ENCODE measurements around the gene TMEM266.
"Not testable (repeated sequence)": the region's sequence is repeated elsewhere in the genome, so short reads cannot be mapped to it uniquely, and the experiment has no call there.

TMEM266 gene, protein sequence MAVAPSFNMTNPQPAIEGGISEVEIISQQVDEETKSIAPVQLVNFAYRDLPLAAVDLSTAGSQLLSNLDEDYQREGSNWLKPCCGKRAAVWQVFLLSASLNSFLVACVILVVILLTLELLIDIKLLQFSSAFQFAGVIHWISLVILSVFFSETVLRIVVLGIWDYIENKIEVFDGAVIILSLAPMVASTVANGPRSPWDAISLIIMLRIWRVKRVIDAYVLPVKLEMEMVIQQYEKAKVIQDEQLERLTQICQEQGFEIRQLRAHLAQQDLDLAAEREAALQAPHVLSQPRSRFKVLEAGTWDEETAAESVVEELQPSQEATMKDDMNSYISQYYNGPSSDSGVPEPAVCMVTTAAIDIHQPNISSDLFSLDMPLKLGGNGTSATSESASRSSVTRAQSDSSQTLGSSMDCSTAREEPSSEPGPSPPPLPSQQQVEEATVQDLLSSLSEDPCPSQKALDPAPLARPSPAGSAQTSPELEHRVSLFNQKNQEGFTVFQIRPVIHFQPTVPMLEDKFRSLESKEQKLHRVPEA

DNA sequence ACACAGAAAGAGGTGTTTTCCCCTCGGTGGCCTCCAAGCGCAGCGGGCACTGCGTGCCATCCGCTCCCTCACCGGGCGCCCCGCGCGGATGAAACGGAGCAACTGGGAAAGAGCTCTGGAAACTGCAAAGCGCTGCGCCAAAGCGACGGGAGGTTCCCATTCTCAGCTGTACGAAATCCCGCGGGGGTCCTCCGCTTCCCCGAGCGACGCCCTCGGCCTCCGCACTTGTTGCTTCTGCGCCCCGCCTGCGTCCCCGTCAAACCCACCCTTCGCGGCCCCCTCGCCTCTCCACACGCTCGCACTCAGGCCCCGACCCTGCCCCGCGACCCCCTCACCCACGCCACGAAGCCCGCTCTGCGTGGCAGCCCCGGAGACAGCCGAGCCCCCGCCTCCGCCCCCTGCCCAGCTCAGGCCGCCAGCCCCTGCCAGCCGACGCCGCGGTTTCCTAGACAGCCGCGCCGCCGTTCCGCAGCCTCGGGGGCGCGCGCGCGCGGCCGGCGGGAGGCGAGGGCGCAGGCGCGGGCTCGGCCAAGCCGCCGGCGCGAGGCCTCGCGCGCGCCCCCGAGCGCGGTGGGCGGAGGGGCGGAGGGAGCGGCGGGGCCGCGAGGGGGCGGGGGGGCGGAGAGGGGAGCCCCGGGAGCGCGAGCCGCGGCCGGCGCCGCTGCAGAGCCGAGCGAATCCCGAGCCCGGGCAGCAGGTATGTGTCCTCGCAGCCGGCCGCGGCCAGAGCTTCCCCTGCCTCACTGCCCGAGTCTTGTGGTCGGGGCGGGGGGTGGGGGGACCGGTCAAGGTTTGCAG lies at the start of gene TMEM266:
TMEM266 (plus strand) TSS at position 666 of the 798 bp plus-strand sequence. CDS start 74,279 bp downstream, outside the sequence.
- no peak for DNase-seq (ENCODE audit: low read depth in 2 of 2, low spot score in 1 of 2)

DNA sequence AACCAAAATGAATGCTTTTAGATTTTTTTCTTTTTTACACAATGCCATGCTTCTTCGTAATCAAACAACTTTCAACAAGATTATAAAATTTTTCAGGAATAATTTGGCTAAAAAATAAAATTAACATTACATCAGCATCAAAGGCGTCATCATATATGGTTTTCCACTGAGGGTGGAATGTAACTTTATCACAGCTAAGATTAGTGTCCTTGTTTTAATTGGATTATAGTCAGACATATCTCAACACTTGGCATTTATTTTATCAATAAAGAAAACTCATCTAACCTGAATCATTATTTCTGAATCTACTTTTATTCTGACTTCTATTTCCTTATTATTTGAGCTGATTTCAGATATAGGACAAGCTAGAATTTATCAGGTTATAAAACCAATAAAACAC lies 49.2 kb upstream of the TMEM266 start:
- no peak for DNase-seq (ENCODE audit: low read depth in 2 of 2, low spot score in 1 of 2)

DNA sequence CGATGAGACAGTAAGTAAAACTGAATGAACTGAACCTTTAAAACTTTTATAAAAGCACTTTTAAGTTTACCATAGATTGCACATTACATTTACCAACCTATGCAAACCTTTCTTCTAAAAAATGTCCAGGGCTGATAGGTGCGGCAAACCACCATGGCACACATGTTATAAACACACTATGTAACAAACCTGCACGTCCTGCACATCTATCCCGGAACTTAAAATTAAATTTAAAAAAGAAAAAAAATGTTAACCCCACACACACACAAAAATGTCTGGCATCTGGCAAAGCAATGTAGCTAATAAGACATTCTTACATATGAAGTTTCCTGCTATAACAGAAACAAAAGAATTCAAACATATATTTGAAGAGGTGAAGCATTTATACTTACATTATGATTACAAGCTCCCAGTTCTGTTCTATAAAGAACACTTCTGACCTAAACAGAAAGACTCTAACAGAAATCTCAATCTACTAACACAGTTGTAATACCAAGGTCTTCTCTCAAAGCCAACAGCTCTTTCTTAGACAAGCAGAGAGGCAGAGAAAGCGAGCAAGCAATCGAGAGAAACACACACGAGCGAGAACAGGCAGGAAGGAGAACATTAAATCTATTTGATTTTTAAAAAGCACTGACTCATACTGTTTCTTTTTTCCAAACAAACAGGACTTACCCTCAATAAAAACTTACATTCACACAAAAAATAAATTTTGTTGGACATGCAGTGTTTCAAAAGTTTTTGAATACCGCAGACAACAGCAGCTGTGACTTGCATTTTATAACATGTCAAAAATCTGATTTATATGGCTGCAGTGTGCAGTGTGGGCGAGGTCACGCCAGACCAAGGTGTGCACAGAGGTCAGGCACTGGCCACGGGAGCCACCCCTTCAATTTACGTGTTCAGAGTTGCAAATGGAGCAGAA lies 47.9 kb upstream of the TMEM266 start, which contains the start of gene NRG4:
NRG4 (minus strand) TSS at position 798 of the 925 bp plus-strand sequence. CDS start 1,194 bp downstream, outside the sequence.
- no peak for DNase-seq (ENCODE audit: low read depth in 2 of 2, low spot score in 1 of 2)

DNA sequence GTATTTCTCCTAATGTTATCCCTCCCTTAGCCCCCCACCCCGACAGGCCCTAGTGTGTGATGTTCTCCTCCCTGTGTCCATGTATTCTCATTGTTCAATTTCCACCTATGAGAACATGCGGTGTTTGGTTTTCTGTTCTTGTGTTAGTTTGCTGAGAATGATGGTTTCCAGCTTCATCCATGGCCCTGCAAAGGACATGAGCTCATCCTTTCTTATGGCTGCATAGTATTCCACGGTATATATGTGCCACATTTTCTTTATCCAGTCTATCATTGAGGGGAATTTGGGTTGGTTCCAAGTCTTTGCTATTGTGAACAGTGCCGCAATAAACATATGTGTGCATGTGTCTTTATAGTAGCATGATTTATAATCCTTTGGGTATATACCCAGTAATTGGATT lies 46.3 kb upstream of the TMEM266 start:
- not testable (repeated sequence) for DNase-seq (ENCODE audit: low read depth in 2 of 2, low spot score in 1 of 2)

DNA sequence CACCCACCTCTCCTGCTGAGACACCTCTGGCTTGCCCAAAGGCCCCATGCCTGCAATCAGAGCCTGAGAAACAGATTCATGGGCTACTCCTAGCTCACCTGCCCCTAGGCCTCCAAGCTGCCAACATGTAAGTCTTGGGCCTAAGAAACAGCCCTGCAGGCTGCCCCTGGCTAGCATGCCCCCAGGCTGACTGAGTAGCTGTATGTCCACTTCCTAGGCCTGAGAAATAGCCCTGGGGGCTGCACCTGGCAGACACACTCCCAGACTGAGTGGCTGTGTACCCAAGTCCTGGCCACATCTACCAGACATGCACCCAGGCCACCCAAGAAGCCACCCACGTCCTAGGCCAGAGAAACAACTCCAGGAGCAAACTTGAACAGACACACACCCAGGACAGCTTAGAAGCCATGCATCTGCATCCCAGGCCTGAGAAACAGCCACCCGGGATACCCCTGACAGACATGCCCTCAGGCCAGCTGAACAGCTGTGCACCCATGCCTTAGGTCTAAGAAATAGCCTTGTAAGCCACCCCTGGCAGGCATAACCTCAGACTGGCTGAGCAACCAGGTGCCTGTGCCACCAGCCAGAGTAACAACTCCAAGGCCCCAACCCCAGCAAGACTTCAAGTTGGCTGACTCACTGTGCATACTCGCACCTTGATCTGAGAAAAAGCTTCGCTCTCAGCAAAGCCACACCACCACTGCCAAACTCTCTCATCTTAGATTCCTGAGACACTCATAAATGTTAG lies 35.6 kb upstream of the TMEM266 start:
- DNase-seq (ENCODE audit: low read depth in 2 of 2, low spot score in 1 of 2): no peak

DNA sequence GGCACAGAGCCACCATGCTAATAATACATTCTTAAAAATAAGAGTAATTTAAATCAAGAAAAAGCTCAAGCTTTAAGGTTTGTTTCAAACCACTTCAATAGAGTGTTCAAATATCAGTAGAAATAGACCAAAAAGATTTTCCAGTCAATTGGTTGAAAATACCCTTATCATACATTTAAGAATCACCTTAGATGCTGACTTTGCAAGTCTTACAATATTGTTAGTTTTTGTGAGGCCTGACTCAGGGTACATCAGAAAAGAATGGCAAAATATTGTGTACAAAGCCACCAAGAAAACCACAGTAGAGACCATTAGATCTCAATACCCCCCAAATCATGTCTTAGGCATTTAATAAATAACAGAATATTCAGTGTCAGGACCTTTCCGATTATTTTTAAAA lies 27.7 kb upstream of the TMEM266 start:
- DNase-seq (ENCODE audit: low read depth in 2 of 2, low spot score in 1 of 2): no peak

DNA sequence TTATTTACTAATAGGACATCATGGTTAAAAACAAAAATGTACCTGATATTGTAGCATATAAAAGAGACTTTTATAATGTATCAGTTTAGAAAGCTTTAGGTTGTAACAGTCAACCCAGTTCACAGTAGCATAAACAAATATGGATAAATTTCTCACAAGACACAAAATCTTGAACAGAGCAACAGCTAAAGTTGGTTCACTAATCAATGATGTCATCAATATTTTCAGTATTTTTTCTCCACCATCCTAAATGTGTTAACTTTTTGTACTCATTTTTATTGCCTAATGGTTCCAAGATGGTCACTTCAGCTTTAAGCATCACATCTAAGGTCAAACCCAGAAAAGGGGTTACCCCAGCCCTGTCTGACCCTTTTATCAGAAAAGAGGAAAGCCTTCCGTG lies 26.3 kb upstream of the TMEM266 start:
- no peak for DNase-seq (ENCODE audit: low read depth in 2 of 2, low spot score in 1 of 2)

DNA sequence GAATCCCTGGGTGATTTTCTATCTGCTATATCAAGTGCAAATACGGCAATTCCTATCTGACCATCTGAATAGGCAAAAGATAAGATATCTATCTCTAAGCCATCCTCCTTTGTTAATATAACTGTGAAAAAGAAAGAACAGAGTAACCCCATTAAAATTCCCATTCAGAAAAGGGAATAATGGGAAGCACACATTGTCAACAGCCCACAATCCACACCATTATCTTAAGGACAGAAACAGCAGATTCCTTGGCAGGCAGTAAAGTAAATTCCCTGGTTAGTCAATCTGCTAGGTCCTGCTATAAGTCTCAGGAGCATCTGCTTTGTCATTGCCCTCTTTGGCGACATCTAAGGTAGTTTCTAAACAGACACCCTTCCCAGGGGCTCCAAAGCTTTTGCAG lies 25.7 kb upstream of the TMEM266 start:
- no peak for DNase-seq (ENCODE audit: low read depth in 2 of 2, low spot score in 1 of 2)

DNA sequence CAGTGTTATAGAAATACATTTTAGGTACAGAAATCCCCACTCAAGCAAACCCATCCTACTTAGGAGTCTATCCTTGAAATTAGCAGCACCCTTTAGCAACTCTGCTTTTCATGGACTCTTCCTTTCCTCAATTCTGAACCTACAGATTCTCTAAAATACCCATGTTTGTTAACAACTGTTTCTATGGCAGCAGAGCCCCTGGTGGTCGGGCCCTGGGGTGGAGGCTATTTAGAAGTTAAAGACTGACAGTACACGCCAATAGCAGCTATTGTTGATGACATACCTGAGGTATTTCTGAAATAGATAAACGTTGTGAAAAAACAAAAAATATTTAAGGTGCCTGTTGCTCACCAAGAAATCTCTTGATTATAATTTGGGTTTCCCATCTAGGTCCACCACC lies 24.2 kb upstream of the TMEM266 start:
- no peak for DNase-seq (ENCODE audit: low read depth in 2 of 2, low spot score in 1 of 2)

DNA sequence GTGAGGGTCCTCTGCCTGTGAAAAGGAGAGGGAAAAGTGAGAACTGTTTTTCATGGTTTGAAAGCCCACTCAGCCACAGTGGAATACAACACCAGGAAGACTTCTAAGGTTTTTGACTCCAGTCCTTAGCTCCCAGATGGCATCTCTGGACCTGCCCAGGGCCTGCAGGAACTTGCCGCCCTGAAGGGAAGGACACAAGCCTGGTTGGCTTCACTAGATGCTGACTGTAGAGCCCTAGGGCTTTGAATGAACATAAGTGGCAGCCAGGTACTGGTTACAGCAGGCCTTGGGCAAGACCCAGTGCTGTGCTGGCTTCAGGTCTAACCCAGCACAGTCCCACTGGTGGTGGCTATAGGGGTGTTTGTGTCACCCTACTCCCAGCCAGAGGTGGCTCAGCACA lies 21.3 kb upstream of the TMEM266 start:
- no peak for DNase-seq (ENCODE audit: low read depth in 2 of 2, low spot score in 1 of 2)

DNA sequence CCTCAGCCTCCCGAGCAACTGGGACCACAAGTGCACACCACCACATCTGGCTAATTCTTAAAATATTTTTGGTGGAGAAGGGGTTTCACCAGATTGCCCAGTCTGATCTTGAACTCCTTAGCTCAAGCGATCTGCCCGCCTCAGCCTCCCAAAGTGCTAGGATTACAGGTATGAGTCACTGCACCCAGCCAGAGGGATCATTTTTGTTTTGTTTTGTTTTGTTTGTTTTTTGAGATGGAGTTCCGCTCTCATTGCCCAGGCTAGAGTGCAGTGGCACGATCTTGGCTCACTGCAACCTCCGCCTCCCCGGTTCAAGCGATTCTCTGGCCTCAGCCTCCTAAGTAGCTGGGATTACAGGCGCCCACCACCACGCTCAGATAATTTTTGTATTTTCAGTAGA lies 5.6 kb upstream of the TMEM266 start:
- not testable (repeated sequence) for DNase-seq (ENCODE audit: low read depth in 2 of 2, low spot score in 1 of 2)

DNA sequence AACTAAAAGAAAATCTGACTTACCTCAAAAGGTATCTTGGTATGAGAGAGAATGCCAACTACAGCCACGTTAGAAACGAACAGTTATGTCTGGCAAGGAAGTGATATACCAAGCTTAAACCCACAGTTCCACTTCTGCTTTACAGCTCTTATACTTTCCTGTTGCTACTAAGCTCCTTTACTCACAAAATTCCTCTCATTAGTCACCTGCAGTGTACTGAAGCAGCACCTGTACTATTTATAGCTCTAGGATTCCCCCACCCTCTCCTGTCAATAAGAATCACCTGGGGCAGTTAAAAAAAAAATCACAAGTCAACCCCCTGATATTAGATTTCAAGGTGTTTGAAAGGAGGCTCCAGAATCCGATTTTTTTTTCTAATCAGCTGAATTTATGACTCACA lies 2.9 kb upstream of the TMEM266 start:
- no peak for DNase-seq (ENCODE audit: low read depth in 2 of 2, low spot score in 1 of 2)

DNA sequence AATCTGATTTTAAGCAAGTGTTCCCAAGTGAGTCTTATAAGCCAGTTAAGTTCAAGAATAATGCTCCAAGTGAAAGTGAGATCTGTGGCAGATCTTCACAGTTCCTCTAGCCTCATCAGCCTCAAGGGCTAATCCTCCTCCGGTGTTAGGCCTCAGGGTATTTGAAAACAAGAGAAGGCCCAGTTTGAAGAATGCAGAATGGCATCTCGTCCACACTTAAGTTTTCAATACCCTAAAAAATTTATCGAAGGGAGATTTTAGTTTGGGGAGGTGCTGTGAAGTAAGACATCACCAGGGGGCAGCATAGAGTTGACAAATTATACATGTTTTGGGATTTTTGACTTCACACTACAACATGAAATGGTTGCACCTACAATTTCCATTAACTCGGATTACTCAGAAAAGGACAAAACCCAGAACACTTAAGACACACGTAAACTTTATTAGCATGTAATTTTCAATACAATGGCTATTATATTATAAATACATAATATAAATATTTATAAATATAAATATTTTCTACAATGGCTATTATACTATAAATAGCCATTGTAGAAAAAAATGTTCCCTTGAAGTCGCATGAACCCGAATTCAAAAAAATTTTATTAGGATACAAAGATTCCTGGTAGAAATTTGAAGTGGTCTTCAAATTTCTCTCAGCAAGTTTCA lies 2.3 kb upstream of the TMEM266 start:
- peak in 1 of 2 donors; percentile 5 for DNase-seq (ENCODE audit: low read depth in 2 of 2, low spot score in 1 of 2)

DNA sequence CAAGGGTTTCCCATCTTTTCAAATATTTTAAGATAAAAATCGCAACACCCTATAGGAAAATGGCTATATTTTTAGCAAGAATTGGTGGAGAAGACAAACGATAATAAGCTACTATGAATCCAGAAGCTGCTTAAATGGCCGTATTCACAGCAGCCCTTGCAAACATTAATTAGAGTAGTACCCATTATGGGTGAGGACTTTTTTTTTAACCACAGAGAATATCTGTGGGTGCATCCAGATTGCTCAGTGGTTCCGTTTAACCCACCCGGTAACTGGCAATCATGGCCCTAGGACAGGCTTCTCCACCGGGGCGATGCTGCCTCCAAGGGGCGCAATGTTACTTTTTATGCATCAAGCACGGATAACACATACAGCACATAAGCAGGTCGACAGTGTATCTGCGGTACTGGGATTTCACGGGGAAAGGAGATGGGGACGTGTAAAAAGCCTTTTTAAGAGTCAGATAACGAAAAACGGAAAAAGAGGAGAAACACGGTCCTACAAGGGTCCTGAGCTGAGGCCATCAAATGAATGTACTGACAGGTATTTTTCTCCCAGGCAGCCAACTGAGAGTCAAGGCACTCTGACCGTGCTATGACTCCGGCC lies 968 bp upstream of the TMEM266 start:
- peak in 1 of 2 donors; percentile 1 for DNase-seq (ENCODE audit: low read depth in 2 of 2, low spot score in 1 of 2)

DNA sequence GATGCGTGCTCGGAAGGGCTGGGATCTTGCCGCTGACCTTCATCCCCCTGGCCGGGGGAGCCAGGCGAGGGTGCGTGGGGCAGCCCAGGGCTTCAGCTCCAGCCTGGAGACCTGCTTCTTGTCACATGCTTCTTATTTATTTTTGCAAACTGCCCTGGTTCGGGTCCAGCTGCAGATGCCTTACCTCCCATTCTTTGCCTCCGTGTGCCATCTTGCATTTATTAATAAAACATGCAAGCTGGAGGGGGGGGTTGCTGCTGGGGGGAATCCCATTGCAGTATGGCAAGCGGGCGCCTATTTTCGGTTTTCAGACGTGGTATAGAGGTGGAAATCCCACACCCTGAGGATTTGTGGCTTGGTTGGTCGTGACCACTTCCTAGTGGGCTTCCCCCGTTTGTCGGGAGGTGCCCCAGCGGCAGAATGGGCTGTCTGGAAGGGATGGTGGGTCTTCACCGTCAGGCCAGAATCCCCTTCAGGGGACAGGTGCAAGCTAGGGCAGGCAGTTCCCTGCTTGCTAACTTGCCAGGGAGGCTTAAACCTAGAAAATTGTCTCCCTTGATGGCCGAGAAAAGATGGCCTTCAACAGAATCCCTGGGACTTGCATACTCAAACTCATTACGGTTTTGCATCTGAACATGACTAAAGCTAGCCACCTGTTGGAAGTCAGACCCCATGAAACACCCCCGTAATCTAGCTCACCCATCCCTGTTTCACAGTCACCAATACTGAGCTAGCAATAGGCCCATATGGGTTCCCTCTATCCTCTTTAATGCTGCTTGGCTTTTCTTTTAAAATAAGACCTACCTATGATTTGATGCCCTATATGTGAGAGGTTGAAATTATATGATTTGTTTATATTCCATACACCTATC lies 569 bp downstream of the TMEM266 start:
- DNase-seq (ENCODE audit: low read depth in 2 of 2, low spot score in 1 of 2): peak in 1 of 2 donors; percentile 13

DNA sequence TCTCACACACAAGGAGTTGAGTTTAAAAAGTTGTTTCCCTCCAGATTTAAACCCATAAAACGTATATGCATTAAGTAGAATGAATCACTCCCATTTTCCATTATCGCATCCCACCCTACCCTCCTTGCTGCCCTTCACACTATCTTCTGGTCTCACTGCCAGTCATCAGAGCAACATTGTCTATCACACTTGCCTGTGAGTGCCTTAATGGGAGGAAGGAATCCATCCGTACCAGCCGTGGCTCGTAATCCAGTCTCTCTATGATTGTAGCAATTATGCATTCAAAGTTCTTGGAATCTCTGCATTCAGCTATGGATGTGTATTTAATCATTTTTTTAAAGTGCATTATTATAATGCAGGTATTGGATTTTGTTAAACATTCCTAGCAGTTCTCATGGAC lies 1.9 kb downstream of the TMEM266 start:
- DNase-seq (ENCODE audit: low read depth in 2 of 2, low spot score in 1 of 2): no peak

DNA sequence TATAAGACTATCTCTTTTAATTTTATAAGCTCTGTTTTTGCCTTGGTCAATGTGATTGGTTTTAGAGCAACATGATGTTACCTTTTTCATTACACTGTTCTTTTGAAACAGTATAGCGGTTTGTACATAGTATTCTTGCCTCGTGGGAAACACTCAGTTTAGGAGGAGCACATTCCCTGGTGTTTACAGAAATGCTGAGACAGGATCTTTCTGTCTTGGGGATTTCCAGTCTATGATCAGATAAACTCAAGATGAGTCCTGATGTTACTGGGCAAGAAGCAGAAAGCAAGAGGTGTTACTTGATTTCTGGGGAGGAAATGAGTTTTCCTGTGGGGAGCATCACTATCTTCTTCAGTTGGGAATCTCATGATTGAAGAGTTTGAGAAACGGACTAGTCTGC lies 2.5 kb downstream of the TMEM266 start:
- DNase-seq (ENCODE audit: low read depth in 2 of 2, low spot score in 1 of 2): no peak

DNA sequence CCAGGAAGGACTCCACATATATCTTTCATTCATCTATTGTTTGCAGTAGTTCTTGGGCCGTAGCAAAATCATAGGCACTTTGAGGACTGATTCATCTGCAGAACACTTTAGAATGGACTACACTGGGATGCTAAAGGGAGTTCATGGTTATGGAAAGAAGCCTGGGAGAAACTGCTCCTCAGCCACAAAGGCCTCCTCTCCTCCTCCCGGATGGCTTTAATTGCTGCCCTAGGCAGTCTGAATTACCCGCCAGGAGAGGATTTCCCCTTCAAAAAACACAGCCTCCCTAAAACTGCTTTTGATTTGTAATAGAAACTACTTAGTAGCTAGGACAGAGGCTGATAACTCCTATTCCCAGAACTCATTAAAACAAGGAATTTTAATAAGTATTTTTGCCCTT lies 4.6 kb downstream of the TMEM266 start:
- no peak for DNase-seq (ENCODE audit: low read depth in 2 of 2, low spot score in 1 of 2)
